Measurements from ENCODE around the gene NEK4. TPM values are rescaled to one million over a fixed set of nuclear protein-coding genes. Genes with fewer than 3 reads are reported as not detected.

Gene NEK4
- polyA plus RNA-seq, 1 donor: 9.9 TPM

DNA sequence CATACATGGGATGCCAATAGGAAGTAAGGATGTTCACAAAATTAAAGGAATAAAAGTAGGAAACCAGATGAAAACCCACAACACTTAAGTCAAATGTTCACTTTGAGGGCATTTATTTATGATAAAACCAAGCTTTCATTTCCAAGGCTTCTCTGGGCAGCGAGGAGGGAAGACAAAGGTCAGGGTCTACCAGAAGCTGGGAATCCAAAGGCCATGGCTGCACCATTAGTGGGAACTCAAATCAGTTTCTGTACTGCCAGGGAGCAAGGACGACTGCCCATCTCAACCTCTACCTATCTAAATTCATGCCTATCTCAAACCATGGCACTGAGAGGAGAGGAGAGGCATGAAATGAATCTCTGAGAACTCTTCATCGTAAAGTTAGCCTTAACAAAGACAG is 107.6 kb downstream of the NEK4 start:
- DNase-seq (ENCODE audit: low read depth): no peak

GRCh38 chr3:52660046-52660445 is 110.7 kb downstream of the NEK4 start:
- DNase-seq (ENCODE audit: low read depth): no peak

Other genes with a start within 250 kb of the NEK4 start
- gene NT5DC2, start 237.1 kb downstream of the NEK4 start, polyA plus RNA-seq (ENCODE audit: insufficient read length): 80.6 TPM
- 11.5 TPM for gene UQCC5, start 234.3 kb downstream of the NEK4 start, polyA plus RNA-seq (ENCODE audit: insufficient read length)
- gene PBRM1, start 85.0 kb downstream of the NEK4 start, polyA plus RNA-seq (ENCODE audit: insufficient read length): 46.8 TPM
- gene GNL3, start 84.9 kb downstream of the NEK4 start, polyA plus RNA-seq (ENCODE audit: insufficient read length): 86.8 TPM
- 63.7 TPM for gene GLT8D1, start 65.1 kb downstream of the NEK4 start, polyA plus RNA-seq (ENCODE audit: insufficient read length)
- 76.5 TPM for gene SPCS1, start 64.8 kb downstream of the NEK4 start, polyA plus RNA-seq (ENCODE audit: insufficient read length)
- gene ITIH1, start 6.7 kb upstream of the NEK4 start, polyA plus RNA-seq (ENCODE audit: insufficient read length): not detected
- 1.2 TPM for gene ITIH3, start 23.9 kb upstream of the NEK4 start, polyA plus RNA-seq (ENCODE audit: insufficient read length)
- 32.4 TPM for gene ITIH4, start 59.7 kb upstream of the NEK4 start, polyA plus RNA-seq (ENCODE audit: insufficient read length)
- 169 TPM for gene MUSTN1, start 64.1 kb upstream of the NEK4 start, polyA plus RNA-seq (ENCODE audit: insufficient read length)
- 7.0 TPM for gene STIMATE, start 126.6 kb upstream of the NEK4 start, polyA plus RNA-seq (ENCODE audit: insufficient read length)